ENCODE measurements around the gene RSRC1. TPM values are rescaled to one million over a fixed set of nuclear protein-coding genes. Genes with fewer than 3 reads are reported as not detected.
A peak's percentile ranks its signal among the peaks of the same experiment; 100 is the strongest.

Gene RSRC1
- total RNA-seq, 1 experiment from 2014 or later: 49.4 TPM

GRCh38 chr3:158569794-158570193, 459.9 kb downstream of the RSRC1 start:
- Histone ChIP-seq H3K9me3 (ENCODE audit: control insufficient read depth, insufficient read depth, low read depth, low read length) (no peaks in the 10 kb centered on the region), H3K27me3 (ENCODE audit: control insufficient read depth, insufficient read depth, low read length) (no peaks in the 10 kb centered on the region; the same call in 1 of the 2 replicates), H3K27ac (ENCODE audit: low read length) (no peak overlapping the region), H3K4me3 (ENCODE audit: low read depth in 2 of 2, low read length in 2 of 2) (no peak overlapping the region), H3K4me1 (ENCODE audit: control insufficient read depth, insufficient read depth, low read length) (peaks cover 9% of the 10 kb centered on the region), H3K36me3 (ENCODE audit: control insufficient read depth, insufficient read depth, low read length) (no peaks in the 10 kb centered on the region)
- intact Hi-C loops (cut with micrococcal nuclease; ENCODE audit: unreplicated experiment) (loop anchor here (10.0 kb wide), 1 partner anchor 75 kb away; the partner anchor contains the start of gene GFM1), in situ Hi-C loops (cut with HindIII; ENCODE audit: low pct_unique_long_range_greater_than_20kb, low sequenced_read_pairs) (no loop called here)
- DNase-seq (ENCODE audit: low read depth, low spot score) (no peak), ATAC-seq (no peak)
- TF ChIP-seq SIN3A (IDR thresholded peaks at IDR 0.05; ENCODE audit: borderline replicate concordance, insufficient read depth, low read depth, low read length): no peak
- no peak for TF ChIP-seq REST (IDR thresholded peaks at IDR 0.05; ENCODE audit: insufficient read depth in 1 of 2, low read depth in 2 of 2, low read length in 1 of 2)
- no peak for TF ChIP-seq CTCF (IDR thresholded peaks at IDR 0.05)
- no peak for TF ChIP-seq POLR2AphosphoS5 (IDR thresholded peaks at IDR 0.05; ENCODE audit: low read depth, low read length)
- no peak for TF ChIP-seq TCF7L2 (IDR thresholded peaks at IDR 0.05; ENCODE audit: low read depth, low read length)
- no TSS peak for BruUV-seq (replicated peaks)
- ChIA-PET CTCF (no interaction called here), POLR2A (interaction anchor here (0.6 to 1.1 kb wide), 2 partner anchors 11 to 1396 kb away, joined by 3 to 9 read pairs; no protein-coding TSS in a partner anchor)

- POLR2A ChIA-PET: interaction anchor here (0.5 to 1.3 kb wide), 13 partner anchors 10 to 1398 kb away, joined by 3 to 13 read pairs (median 3); no protein-coding TSS in a partner anchor
- CTCF ChIA-PET: no interaction called here
- no peaks in the 10 kb centered on the region for H3K9me3 ChIP-seq (ENCODE audit: control insufficient read depth, insufficient read depth, low read depth, low read length)
- H3K4me3 ChIP-seq (ENCODE audit: low read depth in 2 of 2, low read length in 2 of 2): peak within 1 kb of the TSS; percentile 84 to 99
- peak within 1 kb of the TSS; percentile 83 for H3K27ac ChIP-seq (ENCODE audit: low read length)
- no peaks in the 10 kb centered on the region for H3K36me3 ChIP-seq (ENCODE audit: control insufficient read depth, insufficient read depth, low read length)
- intact Hi-C loops (cut with micrococcal nuclease; ENCODE audit: unreplicated experiment): loop anchor here (10.0 kb wide), 1 partner anchor 74 kb away; the partner anchor contains the start of gene GFM1
- peaks cover 9% of the 10 kb centered on the region for H3K4me1 ChIP-seq (ENCODE audit: control insufficient read depth, insufficient read depth, low read length)
- TF ChIP-seq SIN3A (IDR thresholded peaks at IDR 0.05; ENCODE audit: borderline replicate concordance, insufficient read depth, low read depth, low read length) (peak; percentile 80; the same call in 1 of the 2 replicates), REST (IDR thresholded peaks at IDR 0.05; ENCODE audit: insufficient read depth in 1 of 2, low read depth in 2 of 2, low read length in 1 of 2) (no peak), TCF7L2 (IDR thresholded peaks at IDR 0.05; ENCODE audit: low read depth, low read length) (0 out of 2 replicates have a peak, but pooled peaks have one; percentile 11), CTCF (IDR thresholded peaks at IDR 0.05) (no peak), POLR2AphosphoS5 (IDR thresholded peaks at IDR 0.05; ENCODE audit: low read depth, low read length) (peak; percentile 70)
- ATAC-seq (peak; percentile 99), DNase-seq (ENCODE audit: low read depth, low spot score) (peak; percentile 81)
- no TSS peak for BruUV-seq (replicated peaks)
- no peaks in the 10 kb centered on the region; the same call in 1 of the 2 replicates for H3K27me3 ChIP-seq (ENCODE audit: control insufficient read depth, insufficient read depth, low read length)
- in situ Hi-C loops (cut with HindIII; ENCODE audit: low pct_unique_long_range_greater_than_20kb, low sequenced_read_pairs): no loop called here
Observed at GRCh38 chr3:158570999-158571702, 461.3 kb downstream of the RSRC1 start, which contains the start of gene MLF1. TSS of gene MLF1 (plus strand) at chr3:158571194. CDS start at chr3:158571301, 107 bp downstream.
